NCI-H2196 treated with DMSO at 0.1 percent for 48 hours (cell line): ENCODE measurements around the gene TMEM192.
"Not testable (repeated sequence)": the region's sequence is repeated elsewhere in the genome, so short reads cannot be mapped to it uniquely, and the experiment has no call there.

Experiments used
- DNase-seq: peaks from one replicate; lab custom pipeline; 2025; ENCODE audit not compliant: unreplicated experiment; lab: John Stamatoyannopoulos, UW

TMEM192 gene

GRCh38 chr4:165094873-165095272 is 17.8 kb downstream of the TMEM192 start:
- no peak for DNase-seq

- DNase-seq, result not testable (repeated sequence)
These were observed 20.5 kb downstream of the TMEM192 start for GRCh38 chr4:165092187-165092586.

- no peak for DNase-seq
These were observed 24.3 kb downstream of the TMEM192 start for GRCh38 chr4:165088366-165088765.

- no peak for DNase-seq
These were observed 26.7 kb downstream of the TMEM192 start for GRCh38 chr4:165085946-165086345.

GRCh38 chr4:165084787-165085186 is 27.9 kb downstream of the TMEM192 start:
- not testable (repeated sequence) for DNase-seq

- DNase-seq, result peak; percentile 13
These were observed 33.2 kb downstream of the TMEM192 start for GRCh38 chr4:165079476-165079875.

GRCh38 chr4:165077034-165077578 is 35.6 kb downstream of the TMEM192 start:
- no peak for DNase-seq

- DNase-seq, result not testable (repeated sequence)
These were observed 39.3 kb downstream of the TMEM192 start for GRCh38 chr4:165073346-165073745.

- no peak for DNase-seq
These were observed 42.1 kb downstream of the TMEM192 start for GRCh38 chr4:165070560-165070959.

- no peak for DNase-seq
These were observed 51.7 kb downstream of the TMEM192 start for GRCh38 chr4:165060938-165061337.

GRCh38 chr4:165059386-165059785 is 53.3 kb downstream of the TMEM192 start:
- no peak for DNase-seq

- DNase-seq, result no peak
These were observed 54.0 kb downstream of the TMEM192 start for GRCh38 chr4:165058666-165059065.

GRCh38 chr4:165055601-165056000 is 57.1 kb downstream of the TMEM192 start:
- no peak for DNase-seq

- DNase-seq, result no peak
These were observed 59.0 kb downstream of the TMEM192 start, which contains the start of gene TRIM75 for GRCh38 chr4:165053645-165054044. Gene TRIM75 (plus strand): TSS chr4:165053866. CDS start chr4:165059148, 5,282 bp downstream.

- DNase-seq, result no peak
These were observed 60.0 kb downstream of the TMEM192 start for GRCh38 chr4:165052627-165053026.

- DNase-seq, result no peak
These were observed 64.5 kb downstream of the TMEM192 start for GRCh38 chr4:165048170-165048569.

- DNase-seq, result no peak
These were observed 81.0 kb downstream of the TMEM192 start, which contains the start of gene TRIM60 for GRCh38 chr4:165031436-165032211. Gene TRIM60 (plus strand): TSS chr4:165031999. CDS start chr4:165040073, 8,074 bp downstream.

GRCh38 chr4:165027762-165028402 is 84.8 kb downstream of the TMEM192 start:
- DNase-seq, result no peak

- DNase-seq, result not testable (repeated sequence)
These were observed 86.9 kb downstream of the TMEM192 start for GRCh38 chr4:165025782-165026181.
